SK-N-SH (cell line): ENCODE data around the gene MME. TPM values are rescaled to one million over a fixed set of nuclear protein-coding genes. Genes with fewer than 3 reads are reported as not detected.
"Not testable (repeated sequence)": the region's sequence is repeated elsewhere in the genome, so short reads cannot be mapped to it uniquely, and the experiment has no call there.

Experiments
- CTCF ChIA-PET: fragments of 300-600, 350-600 bp; formaldehyde crosslinking; extraction: SDS; loops from one replicate; lab custom pipeline; 2021; lab: Yijun Ruan, JAX
- POLR2A ChIA-PET: fragments of 350-600 bp; sonication (Branson Sonifier 250); formaldehyde crosslinking; extraction: SDS; loops from one replicate; lab custom pipeline; 2020; ENCODE audit warnings: antibody characterized with exemption, inconsistent platforms; lab: Yijun Ruan, JAX
- DNase-seq: peaks from one replicate; pipeline ENCODE4 v3.0.0; 2012
- H2AFZ ChIP-seq: fragments of 200-600 bp; sonication (generic); 2 replicates; pipeline ENCODE4 v1.8.1; 2016; ENCODE audit warnings: antibody characterized with exemption, mild to moderate bottlenecking, low read depth
- H3F3A ChIP-seq: fragments of 200-600 bp; sonication (generic); replicated peaks from 2 replicates; pipeline ENCODE3; 2016; ENCODE audit warnings: antibody characterized with exemption, mild to moderate bottlenecking; ENCODE audit not compliant: insufficient read depth
- H3K27ac ChIP-seq, 2 experiments: fragments of 200-500 bp in 1 of 2; fragments of 200-600 bp in 1 of 2; sonication (Bioruptor generic) in 1 of 2; sonication (generic), shearing (Covaris generic) in 1 of 2; 2 replicates each; pipeline versions ENCODE4 v1.5.1 to v1.6.1; 2014 to 2016; ENCODE audit warnings: low read depth in 2 of 2, inconsistent platforms in 1 of 2, low read length in 1 of 2, mild to moderate bottlenecking in 1 of 2, mixed read lengths in 1 of 2
- H3K27me3 ChIP-seq: fragments of 200-600 bp; sonication (generic), shearing (Covaris generic); 2 replicates; pipeline ENCODE4 v1.6.1; 2016; ENCODE audit warnings: mixed run types; ENCODE audit not compliant: insufficient read depth
- H3K36me3 ChIP-seq, 2 experiments: fragments of 200-500 bp in 1 of 2; fragments of 200-600 bp in 1 of 2; sonication (Bioruptor generic) in 1 of 2; sonication (generic) in 1 of 2; replicated peaks in 1 of 2; 2 replicates each; pipeline versions ENCODE3 to v1.5.1; 2014 to 2016; ENCODE audit warnings: low read length in 1 of 2, mild to moderate bottlenecking in 1 of 2; ENCODE audit not compliant: insufficient read depth in 2 of 2, control insufficient read depth in 1 of 2
- H3K4me1 ChIP-seq, 2 experiments: fragments of 200-500 bp in 1 of 2; fragments of 200-600 bp in 1 of 2; sonication (Bioruptor generic) in 1 of 2; sonication (generic), shearing (Covaris generic) in 1 of 2; 2 replicates each; pipeline versions ENCODE4 v1.5.1 to v1.6.1; 2014 to 2016; ENCODE audit warnings: low read depth in 1 of 2, low read length in 1 of 2, mixed run types in 1 of 2; ENCODE audit not compliant: insufficient read depth in 2 of 2, control insufficient read depth in 1 of 2
- H3K4me2 ChIP-seq: fragments of 200-600 bp; sonication (generic), shearing (Covaris generic); 2 replicates; pipeline ENCODE4 v1.6.1; 2017; ENCODE audit warnings: mixed run types
- H3K4me3 ChIP-seq, 2 experiments: fragments of 200-500 bp in 1 of 2; fragments of 200-600 bp in 1 of 2; sonication (Bioruptor generic) in 1 of 2; sonication (generic), shearing (Covaris generic) in 1 of 2; 2 replicates each; pipeline versions ENCODE4 v1.5.1 to v1.8.1; 2014 to 2016; ENCODE audit warnings: low read depth in 2 of 2, inconsistent platforms in 1 of 2, low read length in 1 of 2, mild to moderate bottlenecking in 1 of 2, mixed read lengths in 1 of 2, moderate library complexity in 1 of 2
- H3K79me2 ChIP-seq: fragments of 200-600 bp; sonication (generic); 2 replicates; pipeline ENCODE4 v1.8.1; 2017; ENCODE audit warnings: mild to moderate bottlenecking; ENCODE audit not compliant: insufficient read depth
- H3K9ac ChIP-seq: fragments of 200-600 bp; sonication (generic); 2 replicates; pipeline ENCODE4 v1.6.1; 2017; ENCODE audit warnings: mixed run types
- H3K9me2 ChIP-seq: fragments of 200-600 bp; sonication (generic); 2 replicates; pipeline ENCODE4 v1.6.1; 2017; ENCODE audit warnings: mixed run types
- H3K9me3 ChIP-seq: fragments of 200-600 bp; sonication (generic); 2 replicates; pipeline ENCODE4 v1.6.1; 2017; ENCODE audit warnings: mixed run types, mild to moderate bottlenecking, moderate library complexity
- H4K20me1 ChIP-seq: fragments of 200-600 bp; sonication (generic); 2 replicates; pipeline ENCODE4 v1.6.1; 2017; ENCODE audit warnings: mild to moderate bottlenecking, mixed run types; ENCODE audit not compliant: insufficient read depth
- CTCF ChIP-seq: fragments of 200-600 bp; sonication (generic); IDR thresholded peaks from 2 replicates; pipeline ENCODE4 v1.6.1; 2017; ENCODE audit warnings: antibody characterized with exemption, mild to moderate bottlenecking, moderate library complexity
- ELF1 ChIP-seq: IDR thresholded peaks from 2 replicates; pipeline ENCODE4 v1.4.0; 2012
- EP300 ChIP-seq, 2 experiments: IDR thresholded peaks; 2 replicates each; pipeline versions ENCODE4 v1.4.0 to v1.6.1; 2012; ENCODE audit warnings: borderline replicate concordance in 1 of 2, low read depth in 1 of 2, low read length in 1 of 2
- EZH2phosphoT487 ChIP-seq: fragments of 200-600 bp; sonication (generic); IDR thresholded peaks from 2 replicates; pipeline ENCODE4 v1.6.1; 2017; ENCODE audit warnings: low read depth, mixed run types, mild to moderate bottlenecking, antibody characterized with exemption, moderate library complexity, borderline replicate concordance
- FOSL2 ChIP-seq: IDR thresholded peaks from 2 replicates; pipeline ENCODE4 v1.4.0; 2012; ENCODE audit warnings: low read depth, mild to moderate bottlenecking, moderate library complexity, borderline replicate concordance
- GATA2 ChIP-seq: sonication (generic); formaldehyde crosslinking; IDR thresholded peaks from 2 replicates; pipeline ENCODE4 v1.5.0; 2020; ENCODE audit warnings: mild to moderate bottlenecking, missing genetic modification reagents
- MXI1 ChIP-seq: IDR thresholded peaks from 2 replicates; pipeline ENCODE4 v1.6.1; 2012; ENCODE audit warnings: mild to moderate bottlenecking, low read depth, low read length, improper control_type of control experiment
- PBX3 ChIP-seq: IDR thresholded peaks from 2 replicates; pipeline ENCODE4; 2012
- POLR2AphosphoS5 ChIP-seq: IDR thresholded peaks from 2 replicates; pipeline ENCODE4 v1.6.1; 2012; ENCODE audit warnings: low read depth, low read length
- RAD21 ChIP-seq: IDR thresholded peaks from 2 replicates; pipeline ENCODE4 v1.6.1; 2012; ENCODE audit warnings: mild to moderate bottlenecking, low read length
- RXRA ChIP-seq: IDR thresholded peaks from 2 replicates; pipeline ENCODE4 v1.4.0; 2012; ENCODE audit warnings: low read depth, mild to moderate bottlenecking, borderline replicate concordance
- USF1 ChIP-seq: IDR thresholded peaks from 2 replicates; pipeline ENCODE4 v1.4.0; 2012; ENCODE audit warnings: low read depth, borderline replicate concordance
- YY1 ChIP-seq: IDR thresholded peaks from 2 replicates; pipeline ENCODE4 v1.4.0; 2012; ENCODE audit warnings: low read depth, mild to moderate bottlenecking
- WGBS: methylation state at CpG from one replicate; pipeline ENCODE4 v1.1.6; 2017; ENCODE audit warnings: low lambda C conversion rate; 5-methylcytosine and 5-hydroxymethylcytosine counted together
- polyA plus RNA-seq, 3 experiments: library from polyadenylated mRNA; depleted of rRNA; stranded (reverse); fragments of >200 nt; gene quantifications; 2 replicates each; pipeline ENCODE4 v1.2.3, GENCODE V29; 2012
- TF ChIP-seq, protein P1 (sequence below): IDR thresholded peaks from 2 replicates; pipeline ENCODE4 v1.4.0; 2012; ENCODE audit warnings: low read depth
- TF ChIP-seq, protein P2 (sequence below): IDR thresholded peaks from 2 replicates; pipeline ENCODE4 v1.6.1; 2012; ENCODE audit warnings: mild to moderate bottlenecking, low read depth, low read length, moderate library complexity

Gene MME
- polyA plus RNA-seq, 1 of the 3 experiments (the other 2 are of a cell fraction), result 167 TPM

DNA sequence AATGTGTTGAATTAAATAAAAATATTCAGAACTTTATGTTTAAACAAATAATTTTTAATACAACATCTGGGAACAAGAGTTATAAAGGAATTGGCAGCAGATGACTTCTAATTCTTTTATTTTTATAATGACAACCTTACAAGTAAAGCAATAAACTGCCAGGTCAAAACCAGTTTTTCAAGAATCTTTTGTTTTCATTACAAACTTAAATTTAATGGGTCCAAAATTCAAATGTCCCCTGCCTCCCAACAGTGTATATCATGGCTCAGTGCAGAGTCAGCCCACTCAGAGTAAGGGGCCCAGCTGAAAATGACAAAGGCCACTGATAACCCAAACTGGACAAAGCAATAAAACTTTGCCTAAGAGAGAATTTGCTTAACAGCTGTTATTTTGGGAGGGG lies 131.8 kb downstream of the MME start:
- CTCF ChIA-PET, result interaction anchor here (1.6 kb wide), 1 partner anchor 10 kb away, joined by 4 read pairs; no protein-coding TSS in a partner anchor
- Histone ChIP-seq H4K20me1 (no peaks in the 10 kb centered on the region), H3K4me1 (no peaks in the 10 kb centered on the region), H2AFZ (no peak overlapping the region), H3K9me3 (no peaks in the 10 kb centered on the region), H3K36me3 (no peaks in the 10 kb centered on the region), H3K4me2 (no peak overlapping the region), H3K27me3 (no peaks in the 10 kb centered on the region), H3K27ac (no peak overlapping the region), H3K4me3 (no peak overlapping the region), H3K79me2 (no peaks in the 10 kb centered on the region), H3K9me2 (no peaks in the 10 kb centered on the region), H3K9ac (no peak overlapping the region), H3F3A (no peaks in the 10 kb centered on the region)
- POLR2A ChIA-PET, result no interaction called here
- TF ChIP-seq GATA2 (CRISPR knock-in tag) (no peak), YY1 (no peak), MXI1 (no peak), PBX3 (no peak), RXRA (no peak)
- TF ChIP-seq, protein P1, sequence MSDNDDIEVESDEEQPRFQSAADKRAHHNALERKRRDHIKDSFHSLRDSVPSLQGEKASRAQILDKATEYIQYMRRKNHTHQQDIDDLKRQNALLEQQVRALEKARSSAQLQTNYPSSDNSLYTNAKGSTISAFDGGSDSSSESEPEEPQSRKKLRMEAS, result no peak
- DNase-seq, result no peak

DNA sequence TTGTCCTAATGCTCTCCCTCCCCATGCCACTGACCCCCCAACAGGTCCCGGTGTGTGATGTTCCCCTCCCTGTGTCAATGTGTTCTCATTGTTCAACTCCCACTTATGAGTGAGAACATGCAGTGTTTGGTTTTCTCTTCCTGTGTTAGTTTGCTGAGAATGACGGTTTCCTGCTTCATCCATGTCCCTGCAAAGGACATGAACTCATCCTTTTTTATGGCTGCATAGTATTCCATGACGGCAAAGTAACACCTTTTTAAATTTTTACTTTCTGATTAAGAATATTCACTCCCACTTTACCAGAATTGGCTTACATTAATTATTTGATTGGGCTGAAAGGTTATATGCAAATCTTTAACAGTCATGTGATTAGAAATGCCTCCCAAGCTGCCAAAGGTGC lies 135.9 kb downstream of the MME start:
- H3K27ac ChIP-seq, H3K4me3 ChIP-seq, H3K4me1 ChIP-seq, H3K79me2 ChIP-seq, POLR2A ChIA-PET, DNase-seq, H3K9me2 ChIP-seq, H3K4me2 ChIP-seq, H3K36me3 ChIP-seq, H3F3A ChIP-seq, H4K20me1 ChIP-seq, H2AFZ ChIP-seq, H3K9me3 ChIP-seq, H3K9ac ChIP-seq, H3K27me3 ChIP-seq: not testable (repeated sequence)
- CTCF ChIA-PET, result interaction anchor here (1.6 kb wide), 1 partner anchor 9 kb away, joined by 3 read pairs; no protein-coding TSS in a partner anchor
- WGBS, result 47% methylated on average over 3 of the region's 3 CpGs

GRCh38 chr3:155217591-155217990 lies 137.5 kb downstream of the MME start:
- no peak overlapping the region for H3K4me3 ChIP-seq
- H3K4me1 ChIP-seq, result no peaks in the 10 kb centered on the region
- DNase-seq, result no peak
- 48% methylated on average over 5 of the region's 5 CpGs for WGBS
- no peaks in the 10 kb centered on the region for H3K36me3 ChIP-seq
- H2AFZ ChIP-seq, result no peak overlapping the region
- ChIA-PET POLR2A (no interaction called here), CTCF (no interaction called here)
- no peaks in the 10 kb centered on the region for H3K27me3 ChIP-seq
- H3K9me3 ChIP-seq, result no peaks in the 10 kb centered on the region
- H3K79me2 ChIP-seq, result no peaks in the 10 kb centered on the region
- H3F3A ChIP-seq, result no peaks in the 10 kb centered on the region
- no peaks in the 10 kb centered on the region for H3K9me2 ChIP-seq
- H3K9ac ChIP-seq, result no peak overlapping the region
- no peak overlapping the region for H3K4me2 ChIP-seq
- H4K20me1 ChIP-seq, result no peaks in the 10 kb centered on the region
- H3K27ac ChIP-seq, result no peak overlapping the region
- TF ChIP-seq FOSL2, result no peak
- TF ChIP-seq CTCF, result no peak
- TF ChIP-seq ELF1, result no peak
- no peak for TF ChIP-seq EP300 (IDR thresholded peaks at IDR 0.05; ENCODE audit: borderline replicate concordance in 1 of 2, low read depth in 1 of 2, low read length in 1 of 2)
- TF ChIP-seq POLR2AphosphoS5, result no peak
- TF ChIP-seq EZH2phosphoT487, result no peak
- TF ChIP-seq, protein P2, sequence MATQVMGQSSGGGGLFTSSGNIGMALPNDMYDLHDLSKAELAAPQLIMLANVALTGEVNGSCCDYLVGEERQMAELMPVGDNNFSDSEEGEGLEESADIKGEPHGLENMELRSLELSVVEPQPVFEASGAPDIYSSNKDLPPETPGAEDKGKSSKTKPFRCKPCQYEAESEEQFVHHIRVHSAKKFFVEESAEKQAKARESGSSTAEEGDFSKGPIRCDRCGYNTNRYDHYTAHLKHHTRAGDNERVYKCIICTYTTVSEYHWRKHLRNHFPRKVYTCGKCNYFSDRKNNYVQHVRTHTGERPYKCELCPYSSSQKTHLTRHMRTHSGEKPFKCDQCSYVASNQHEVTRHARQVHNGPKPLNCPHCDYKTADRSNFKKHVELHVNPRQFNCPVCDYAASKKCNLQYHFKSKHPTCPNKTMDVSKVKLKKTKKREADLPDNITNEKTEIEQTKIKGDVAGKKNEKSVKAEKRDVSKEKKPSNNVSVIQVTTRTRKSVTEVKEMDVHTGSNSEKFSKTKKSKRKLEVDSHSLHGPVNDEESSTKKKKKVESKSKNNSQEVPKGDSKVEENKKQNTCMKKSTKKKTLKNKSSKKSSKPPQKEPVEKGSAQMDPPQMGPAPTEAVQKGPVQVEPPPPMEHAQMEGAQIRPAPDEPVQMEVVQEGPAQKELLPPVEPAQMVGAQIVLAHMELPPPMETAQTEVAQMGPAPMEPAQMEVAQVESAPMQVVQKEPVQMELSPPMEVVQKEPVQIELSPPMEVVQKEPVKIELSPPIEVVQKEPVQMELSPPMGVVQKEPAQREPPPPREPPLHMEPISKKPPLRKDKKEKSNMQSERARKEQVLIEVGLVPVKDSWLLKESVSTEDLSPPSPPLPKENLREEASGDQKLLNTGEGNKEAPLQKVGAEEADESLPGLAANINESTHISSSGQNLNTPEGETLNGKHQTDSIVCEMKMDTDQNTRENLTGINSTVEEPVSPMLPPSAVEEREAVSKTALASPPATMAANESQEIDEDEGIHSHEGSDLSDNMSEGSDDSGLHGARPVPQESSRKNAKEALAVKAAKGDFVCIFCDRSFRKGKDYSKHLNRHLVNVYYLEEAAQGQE, result no peak
- TF ChIP-seq USF1, result no peak
- TF ChIP-seq, protein P1, result no peak
- TF ChIP-seq RAD21, result no peak
